Right renal pelvis (tissue), 4 donors: ENCODE measurements around the gene CCNI2. TPM values are rescaled to one million over a fixed set of nuclear protein-coding genes. Genes with fewer than 3 reads are reported as not detected.

Source experiments
- DNase-seq, 4 donors: peaks; one replicate each; pipeline ENCODE4 v3.0.0-alpha.2; 2013; ENCODE audit warnings: low read depth in 4 of 4, low spot score in 3 of 4, missing footprints in 1 of 4
- polyA plus RNA-seq, 4 donors: library from polyadenylated mRNA; unstranded; fragments of 120-200 nt; gene quantifications; one replicate each; pipeline ENCODE4 v1.2.1, GENCODE V29; 2013; ENCODE audit not compliant: insufficient read length in 4 of 4

CCNI2 gene
- polyA plus RNA-seq, 4 donors = 3.1 to 3.7 (median 3.5) TPM

DNA sequence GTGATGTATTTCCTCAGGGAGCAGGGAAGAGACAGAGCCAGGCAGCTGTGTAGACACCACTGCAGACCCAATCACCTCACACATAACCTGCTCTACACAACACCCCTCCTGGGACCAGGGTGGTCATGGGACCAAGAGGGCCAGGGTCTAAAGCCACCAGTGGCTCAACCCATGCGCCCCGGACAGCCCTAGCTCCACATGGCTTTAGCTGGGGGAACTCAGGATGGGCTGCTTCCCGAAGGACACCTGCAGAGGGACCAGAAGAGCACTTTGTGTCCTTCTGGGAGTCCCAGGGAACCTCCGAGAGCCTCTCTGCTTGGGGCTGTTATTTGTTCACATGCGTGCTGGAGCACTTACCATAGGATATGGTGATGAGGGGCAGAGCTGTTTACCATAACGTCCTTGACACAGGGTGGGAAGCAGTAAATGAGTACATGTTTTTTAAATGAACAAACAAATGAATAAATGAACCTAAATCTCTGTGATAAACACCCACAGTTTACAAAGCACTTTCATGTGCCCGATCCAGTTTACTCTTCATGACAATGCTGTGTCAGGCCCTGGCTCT is 17.5 kb downstream of the CCNI2 start:
- no peak for DNase-seq

DNA sequence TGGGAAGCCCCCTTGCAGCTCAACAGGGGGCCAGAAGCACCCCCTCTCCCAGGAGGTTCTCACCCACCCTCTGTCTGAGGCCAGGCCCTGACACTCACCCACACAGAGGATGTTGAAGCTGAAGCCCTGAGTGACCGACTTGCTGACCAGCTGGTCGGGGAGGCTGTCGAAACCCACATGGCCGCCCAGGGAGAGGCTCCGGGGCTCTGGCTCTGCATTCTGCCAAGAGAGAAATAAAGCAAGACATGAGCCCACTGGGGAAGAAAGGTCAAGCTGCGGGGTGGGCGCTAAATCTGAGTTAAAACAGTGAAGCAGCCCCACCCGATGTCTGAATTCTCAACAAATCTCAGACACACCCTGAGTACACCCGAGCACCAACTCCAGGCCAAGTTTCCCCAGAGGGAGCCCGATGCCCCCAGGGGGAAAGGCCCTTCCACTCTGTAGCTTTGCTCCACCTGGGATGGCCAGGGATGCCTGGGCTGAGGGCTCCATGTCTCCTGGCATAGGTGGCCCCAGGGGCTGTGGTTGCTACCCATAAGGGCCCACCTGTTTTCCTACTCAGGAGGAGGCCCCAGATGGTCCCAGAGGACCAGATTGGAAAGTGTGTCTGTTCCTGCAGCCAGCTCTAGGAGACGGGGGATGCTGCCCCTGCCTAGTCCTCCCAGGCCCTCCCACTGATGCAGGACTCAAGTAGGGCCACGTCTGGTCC is 18.2 kb downstream of the CCNI2 start:
- no peak for DNase-seq

DNA sequence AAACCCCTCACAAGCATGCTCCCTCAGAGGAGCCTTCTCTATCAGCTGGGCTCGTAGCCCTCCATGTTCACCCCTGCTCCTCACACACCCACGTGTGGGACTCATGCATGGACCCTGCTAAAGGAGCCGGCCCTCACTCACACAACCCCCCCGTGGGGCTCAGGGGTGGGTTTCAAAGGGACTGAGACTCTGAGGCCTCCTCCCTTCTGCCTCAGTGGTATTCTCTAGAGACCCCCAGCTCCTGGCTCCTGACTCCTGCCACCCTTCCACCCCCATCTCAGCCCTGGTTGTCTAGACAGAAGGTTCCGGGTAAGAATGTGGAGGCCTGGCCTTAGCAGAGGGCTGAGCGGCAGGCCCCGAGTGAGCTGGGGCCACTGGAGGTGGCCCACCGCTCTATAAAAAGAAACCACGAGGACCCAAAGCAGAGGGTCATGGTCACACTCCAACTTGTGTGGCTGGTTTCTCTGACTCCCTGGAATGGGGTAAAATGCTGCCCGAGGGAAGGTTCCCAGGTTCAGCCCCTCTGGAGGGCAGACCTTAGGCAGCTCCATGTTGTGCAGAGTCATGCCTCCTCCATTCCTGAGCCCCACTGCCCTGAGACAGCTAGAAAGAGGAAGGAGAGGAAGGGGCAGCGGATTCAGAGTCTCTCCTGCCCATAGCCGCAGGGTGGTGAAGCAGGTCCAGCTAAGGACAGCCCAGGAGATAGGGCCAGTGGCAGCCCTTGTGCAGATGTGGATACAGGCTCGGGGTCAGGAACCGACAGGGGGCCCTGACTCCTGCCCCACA is 19.0 kb downstream of the CCNI2 start:
- no peak for DNase-seq

- no peak for DNase-seq
Observed at GRCh38 chr5:132766806-132767055, 19.5 kb downstream of the CCNI2 start.

DNA sequence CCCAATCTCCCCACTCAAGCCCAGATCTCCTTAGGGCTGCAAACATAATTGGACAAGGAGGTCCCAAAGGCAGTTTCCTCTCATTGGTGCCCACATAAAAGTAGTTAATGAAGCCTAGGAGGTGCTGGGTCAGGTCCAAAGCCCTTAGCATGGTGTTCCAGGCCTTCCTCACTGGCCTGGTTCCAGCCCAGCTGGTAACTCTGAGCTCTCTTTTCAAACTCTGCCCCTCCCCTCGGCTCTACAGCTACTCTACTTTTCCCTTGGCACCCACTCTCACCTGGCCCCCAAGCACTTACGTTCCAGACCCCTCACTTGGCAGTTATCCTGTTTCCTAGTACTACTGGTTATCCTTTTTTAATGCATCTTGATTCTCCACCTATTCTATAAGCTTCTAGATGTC is 19.9 kb downstream of the CCNI2 start:
- DNase-seq = no peak

GRCh38 chr5:132768485-132768868 is 21.3 kb downstream of the CCNI2 start:
- no peak for DNase-seq

DNA sequence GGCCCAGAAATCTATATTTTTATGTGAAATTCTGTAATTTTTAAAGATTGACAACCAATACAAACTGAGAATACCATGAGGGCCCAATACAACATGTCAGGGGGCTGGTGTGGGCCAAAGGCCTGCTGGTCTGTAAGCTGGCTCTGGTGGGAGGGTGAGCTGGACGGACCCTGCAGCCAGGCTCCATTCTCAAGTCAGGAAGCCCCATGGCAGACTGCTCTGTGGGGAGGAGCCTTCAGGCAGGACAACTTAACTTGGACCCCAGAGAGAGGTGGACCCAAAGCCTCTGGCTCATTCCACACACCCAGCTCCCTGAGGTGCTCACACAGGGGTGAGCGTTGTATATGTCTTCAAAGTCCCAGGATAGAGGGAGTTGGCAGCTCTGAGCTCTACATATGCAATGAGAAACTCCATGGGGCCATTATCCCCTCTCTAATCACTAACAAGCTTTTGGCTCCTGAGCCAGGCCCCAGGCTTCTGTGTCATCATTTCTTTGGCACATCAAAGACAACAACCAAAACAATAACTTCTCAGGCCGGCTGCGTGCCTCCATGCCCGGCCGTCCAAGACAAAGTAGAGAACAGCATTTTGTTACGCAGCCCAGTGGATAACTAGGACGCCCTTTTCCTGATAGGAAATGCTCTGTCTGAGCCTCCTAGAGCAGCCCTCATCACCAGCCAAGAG is 23.4 kb downstream of the CCNI2 start:
- DNase-seq = no peak

GRCh38 chr5:132771503-132771998 is 24.3 kb downstream of the CCNI2 start:
- no peak for DNase-seq

DNA sequence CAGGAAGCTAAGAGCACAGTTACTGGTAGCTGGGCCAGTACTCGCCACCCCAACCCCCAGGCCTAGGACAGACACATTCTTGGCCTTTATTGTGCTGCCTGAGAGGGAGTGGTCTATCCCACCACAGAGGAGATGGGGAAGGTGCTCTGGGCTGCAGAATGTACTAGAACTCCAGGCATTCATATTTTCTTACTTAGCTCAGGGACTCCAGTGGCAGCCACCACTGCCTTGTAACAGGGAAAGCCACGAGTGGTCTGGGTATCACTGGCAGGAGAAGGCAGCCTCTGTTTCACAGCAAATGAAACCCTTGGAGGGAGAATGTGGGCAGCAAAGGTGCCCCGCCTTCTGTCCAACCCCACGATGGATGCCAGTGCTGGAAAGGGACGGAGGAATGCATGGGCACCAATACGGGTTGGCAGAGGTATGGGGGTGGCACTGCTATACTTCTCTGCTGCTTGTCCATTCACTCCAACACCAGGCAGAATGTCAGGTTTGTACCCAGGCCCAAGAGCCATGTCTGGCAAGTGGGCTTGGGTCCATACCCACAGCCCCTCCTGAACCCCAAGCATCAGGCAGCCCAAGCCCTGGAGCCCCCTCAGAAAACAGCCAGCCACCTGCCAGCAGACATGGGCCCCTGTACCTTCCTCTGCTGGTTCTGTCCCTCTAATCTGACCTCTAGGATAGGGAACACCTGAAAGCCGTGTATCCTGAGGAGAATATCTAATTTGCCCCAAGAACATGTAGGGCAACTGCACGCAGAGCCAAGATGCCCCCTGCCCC is 25.3 kb downstream of the CCNI2 start:
- no peak for DNase-seq

DNA sequence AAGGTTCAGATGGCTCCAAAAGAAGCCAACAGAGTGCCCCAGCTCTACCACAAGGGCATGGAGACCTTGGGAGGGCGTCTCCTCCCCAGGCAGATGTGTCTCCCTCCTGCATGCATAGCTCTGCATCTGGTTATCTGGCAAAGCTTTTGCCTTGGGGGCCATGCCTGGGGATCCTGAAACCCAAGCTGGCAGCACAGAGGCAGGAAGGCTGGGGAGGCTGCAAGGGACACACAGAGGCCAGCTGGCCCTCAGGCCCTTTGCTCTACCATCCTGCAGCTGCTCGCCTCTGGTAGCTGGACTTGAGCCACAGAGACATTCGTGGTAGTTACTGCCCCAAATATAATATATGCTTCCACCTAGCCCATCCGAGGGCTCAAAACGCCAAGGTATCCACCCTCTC is 25.9 kb downstream of the CCNI2 start:
- no peak for DNase-seq

DNA sequence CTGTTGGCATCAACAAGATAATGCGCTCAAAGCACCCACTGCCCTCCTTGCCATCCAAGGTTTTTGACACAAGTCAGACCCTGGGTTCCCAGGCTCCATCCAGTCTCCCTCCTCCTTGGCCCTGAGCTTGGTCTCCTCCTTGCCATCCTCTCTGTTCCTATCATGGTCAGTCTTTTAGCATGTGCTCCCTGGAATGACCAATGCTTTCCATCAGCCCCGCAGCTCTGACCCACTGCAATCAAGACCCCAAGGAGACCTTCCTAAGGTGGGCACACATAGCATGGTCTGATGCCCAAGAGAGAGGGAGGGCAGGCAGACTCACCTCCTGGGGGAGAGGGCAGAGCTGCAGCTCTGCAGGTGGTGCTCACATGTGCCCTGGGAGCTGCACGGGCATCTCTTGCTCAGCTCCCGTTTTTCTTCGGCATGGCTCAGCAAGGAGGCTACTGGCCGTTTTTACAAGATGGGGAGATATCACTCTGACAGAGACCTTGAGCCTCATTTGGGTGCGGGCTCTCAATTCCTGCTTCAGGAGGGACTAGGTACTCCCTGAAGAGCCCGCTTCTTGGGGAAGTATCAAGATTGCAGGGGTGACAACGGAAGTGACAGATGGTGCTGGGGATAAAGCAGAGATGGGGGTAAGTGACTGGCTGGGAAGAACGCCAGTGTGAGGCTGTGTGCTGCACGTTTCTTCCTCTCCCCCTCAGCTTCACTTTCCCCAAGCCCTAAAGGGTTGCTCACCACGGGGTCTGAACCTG is 26.6 kb downstream of the CCNI2 start:
- DNase-seq = no peak

DNA sequence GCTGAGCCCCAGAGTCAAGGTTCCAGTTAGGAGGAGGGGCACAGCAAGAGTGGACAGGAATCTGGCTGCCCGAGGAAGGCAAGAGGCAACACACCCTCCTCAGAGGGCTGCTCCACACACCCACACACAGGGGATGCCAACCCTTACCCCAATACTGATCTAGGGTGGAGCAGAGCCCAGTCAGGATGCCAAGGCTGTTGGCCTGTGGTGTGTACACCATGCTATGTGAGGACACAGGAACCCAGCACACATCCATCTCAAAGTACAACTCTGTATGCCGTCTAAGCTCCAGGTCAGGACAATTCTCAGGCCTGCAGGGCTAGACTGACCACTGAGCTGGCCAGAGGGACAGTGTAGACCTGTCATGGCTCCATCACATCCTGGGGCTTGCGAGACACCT is 27.2 kb downstream of the CCNI2 start:
- DNase-seq = no peak

DNA sequence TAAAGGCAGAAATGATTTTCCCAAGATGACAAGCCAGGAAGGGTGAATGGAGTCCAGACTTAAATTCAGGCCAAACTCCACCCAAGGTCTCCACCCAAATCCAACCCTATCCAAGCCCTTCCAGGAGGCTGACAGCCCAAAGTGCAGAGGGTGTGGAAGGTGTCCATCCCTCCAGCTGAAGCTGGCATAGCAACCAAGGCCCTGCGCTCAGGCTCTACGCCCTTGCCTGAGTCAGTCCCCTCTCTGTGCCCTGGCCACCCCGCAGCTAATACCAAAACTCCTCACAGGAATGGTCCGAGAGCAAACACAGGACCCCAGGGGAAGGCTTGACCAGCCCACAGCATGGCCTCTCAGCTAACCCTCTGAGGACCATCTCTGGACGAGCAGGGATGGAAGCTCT is 27.7 kb downstream of the CCNI2 start:
- DNase-seq = no peak

DNA sequence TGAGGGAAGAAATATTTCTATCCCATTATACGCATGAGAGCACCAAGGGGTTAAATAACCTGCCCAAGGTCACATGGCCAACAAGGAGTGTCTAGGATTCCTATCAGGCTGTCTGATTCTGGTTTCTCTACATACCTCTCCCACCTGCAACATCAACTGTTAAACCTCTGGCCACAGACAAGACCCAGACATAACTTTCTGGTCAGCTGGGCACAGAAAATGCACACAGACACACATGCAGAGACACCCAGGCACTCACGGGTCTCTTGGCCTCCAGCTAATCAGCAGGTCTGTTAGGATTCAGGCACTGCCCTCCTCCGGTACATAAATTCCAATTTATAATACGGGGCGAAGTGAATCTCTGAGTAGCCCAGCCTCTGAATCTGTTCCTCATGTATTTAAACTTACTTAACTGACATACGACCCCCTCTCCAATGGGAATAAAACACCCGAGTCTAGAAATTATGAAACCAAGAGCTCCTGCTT is 28.3 kb downstream of the CCNI2 start:
- DNase-seq = no peak

DNA sequence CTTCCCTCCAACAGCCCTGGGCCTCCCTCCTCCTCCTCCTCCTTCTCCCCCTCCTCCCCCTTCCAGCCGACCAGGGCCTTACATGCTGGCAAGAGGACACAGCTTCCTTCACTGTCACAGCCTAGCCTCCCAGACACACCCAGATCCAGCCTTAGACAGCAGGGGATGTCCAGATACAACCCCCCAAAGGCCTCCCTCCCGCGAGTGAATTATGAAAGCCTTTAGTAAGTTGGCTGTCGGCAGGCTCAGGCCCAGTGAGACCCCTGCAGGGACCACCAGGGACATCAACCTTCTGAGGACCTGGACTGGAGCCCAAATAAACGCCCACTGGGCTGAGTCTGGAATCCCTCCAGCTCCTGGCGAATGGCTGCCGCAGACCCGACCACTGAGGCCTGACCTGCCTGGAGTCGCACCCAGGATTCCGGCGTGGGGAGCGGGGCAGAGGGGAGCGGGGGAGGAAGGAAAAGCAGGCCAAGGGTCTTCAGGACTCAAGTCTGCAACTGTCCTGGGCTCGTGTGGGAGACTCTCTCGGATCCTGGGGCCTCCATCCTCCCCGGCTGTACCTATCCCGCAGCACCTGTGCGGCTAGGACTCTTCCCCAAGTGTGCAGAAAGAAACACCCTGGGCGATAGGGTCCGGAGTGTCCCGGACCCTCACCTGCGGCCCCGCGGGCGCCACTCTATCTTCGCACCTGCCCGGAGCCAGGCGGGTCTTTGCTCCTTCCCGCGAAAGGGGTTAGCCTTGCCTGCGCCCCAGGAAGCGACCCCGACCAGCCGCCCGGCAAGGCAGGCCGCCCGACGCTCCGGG is 29.1 kb downstream of the CCNI2 start:
- no peak for DNase-seq

GRCh38 chr5:132776938-132777208 is 29.6 kb downstream of the CCNI2 start:
- no peak for DNase-seq

DNA sequence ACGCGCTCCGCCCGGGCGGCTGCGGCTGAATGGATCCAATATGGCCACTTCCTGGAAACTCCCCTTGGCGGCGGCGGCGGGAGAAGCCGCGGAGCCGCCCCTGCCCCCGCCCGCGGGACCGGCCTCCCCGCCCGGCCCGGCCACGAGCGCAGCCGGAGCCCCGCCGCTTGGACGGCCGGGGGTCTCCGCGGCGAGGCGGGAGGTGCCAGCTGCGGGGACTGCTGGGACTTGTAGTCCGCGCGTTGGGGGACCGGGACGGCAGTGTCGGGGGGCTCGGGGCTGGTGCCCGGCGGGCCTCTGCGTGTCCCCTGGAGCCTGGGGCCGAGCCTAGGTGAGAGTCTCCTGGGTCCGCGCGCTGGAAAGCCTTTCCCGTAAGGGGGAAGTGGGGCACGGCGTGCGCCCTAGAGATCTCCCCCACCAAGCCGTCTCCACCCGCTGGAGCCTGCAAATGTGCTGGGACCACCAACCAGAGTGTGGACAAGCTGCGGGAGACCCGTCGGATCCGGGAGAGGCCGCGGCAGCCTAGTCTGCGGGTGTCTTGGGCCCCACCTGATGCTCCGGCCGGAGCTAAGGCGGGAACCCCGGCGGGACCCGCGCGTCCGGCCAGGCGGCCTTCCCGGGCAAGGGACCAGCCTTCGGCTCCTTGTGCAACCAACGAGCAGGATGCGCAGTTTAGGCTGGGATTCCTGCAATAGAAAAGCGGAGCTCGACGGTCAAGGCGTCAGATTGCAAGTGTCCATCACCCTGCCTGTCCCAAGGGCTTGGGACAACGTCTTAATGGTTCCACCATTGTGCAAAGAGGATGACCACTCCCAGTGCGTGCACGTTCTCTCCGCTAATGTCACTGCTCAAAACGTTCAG is 30.2 kb downstream of the CCNI2 start, which contains the start of gene SEPTIN8:
Gene SEPTIN8 (minus strand): TSS at position 31 of the 861 bp plus-strand sequence. CDS start 102 bp downstream, outside the sequence.
- DNase-seq = no peak

DNA sequence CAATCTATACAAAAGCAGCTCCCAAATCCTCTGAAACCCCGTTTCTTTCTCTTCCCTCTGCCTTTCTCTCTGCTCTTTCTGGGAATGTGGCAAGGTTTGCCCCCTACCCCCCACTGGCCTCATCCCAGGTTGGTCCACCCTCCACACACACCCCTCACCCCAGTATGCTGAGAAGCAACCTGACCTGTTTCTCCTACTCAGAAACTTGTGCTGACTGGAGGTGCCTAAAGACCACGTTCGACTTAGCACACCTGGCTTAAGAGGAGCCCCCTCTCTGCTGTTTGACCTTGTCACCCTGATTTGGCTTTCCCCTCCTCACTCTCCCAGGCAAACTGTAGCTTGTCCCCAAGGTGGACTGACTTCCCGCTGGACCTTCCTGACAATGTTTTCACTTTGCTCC is 30.9 kb downstream of the CCNI2 start:
- DNase-seq = no peak
